HL-60 (cell line): ENCODE data around the gene KCNQ5.

ENCODE experiments used
- DNase-seq, 2 experiments: peaks; one replicate each; pipeline ENCODE4 v3.0.0-alpha.2; 2010 to 2020; ENCODE audit warnings: low read depth in 1 of 2, low spot score in 1 of 2
- H3K27ac ChIP-seq: fragments of 250-450 bp; sonication (Bioruptor Pico); replicated peaks from 2 replicates; pipeline ENCODE4 v1.5.1; 2020; ENCODE audit warnings: mild to moderate bottlenecking, moderate library complexity
- H3K27me3 ChIP-seq: fragments of 250-450 bp; sonication (Bioruptor Pico); 2 replicates; pipeline ENCODE4 v1.5.1; 2021; ENCODE audit warnings: mild to moderate bottlenecking, moderate library complexity; ENCODE audit not compliant: insufficient read depth, poor library complexity, severe bottlenecking
- H3K4me3 ChIP-seq: replicated peaks from 2 replicates; pipeline ENCODE4 v1.5.1; 2011; ENCODE audit warnings: mild to moderate bottlenecking, control low read depth, low read length; ENCODE audit not compliant: insufficient read depth
- GABPA ChIP-seq: IDR thresholded peaks from 2 replicates; pipeline ENCODE4 v1.6.1; 2012; ENCODE audit warnings: low read depth
- POLR2AphosphoS5 ChIP-seq: IDR thresholded peaks from 2 replicates; pipeline ENCODE4 v1.6.1; 2012; ENCODE audit warnings: low read depth
- SPI1 ChIP-seq: IDR thresholded peaks from 2 replicates; pipeline ENCODE4 v1.6.1; 2012; ENCODE audit warnings: low read depth, mild to moderate bottlenecking, borderline replicate concordance
- TF ChIP-seq, protein P1 (sequence below): IDR thresholded peaks from one replicate; pipeline ENCODE4 v1.5.1; 2011; ENCODE audit warnings: low read length, control low read depth, inconsistent platforms; ENCODE audit not compliant: insufficient read depth
- TF ChIP-seq, protein P2 (sequence below): IDR thresholded peaks from 2 replicates; pipeline ENCODE4 v1.6.1; 2012; ENCODE audit warnings: low read depth; ENCODE audit not compliant: insufficient replicate concordance

KCNQ5 gene

GRCh38 chr6:73123632-73124329 lies 501.9 kb downstream of the KCNQ5 start:
- no peaks in the 10 kb centered on the region for H3K27me3 ChIP-seq
- no peak overlapping the region for H3K4me3 ChIP-seq
- H3K27ac ChIP-seq: no peak overlapping the region
- TF ChIP-seq SPI1: no peak
- TF ChIP-seq GABPA: no peak
- TF ChIP-seq, protein P1, sequence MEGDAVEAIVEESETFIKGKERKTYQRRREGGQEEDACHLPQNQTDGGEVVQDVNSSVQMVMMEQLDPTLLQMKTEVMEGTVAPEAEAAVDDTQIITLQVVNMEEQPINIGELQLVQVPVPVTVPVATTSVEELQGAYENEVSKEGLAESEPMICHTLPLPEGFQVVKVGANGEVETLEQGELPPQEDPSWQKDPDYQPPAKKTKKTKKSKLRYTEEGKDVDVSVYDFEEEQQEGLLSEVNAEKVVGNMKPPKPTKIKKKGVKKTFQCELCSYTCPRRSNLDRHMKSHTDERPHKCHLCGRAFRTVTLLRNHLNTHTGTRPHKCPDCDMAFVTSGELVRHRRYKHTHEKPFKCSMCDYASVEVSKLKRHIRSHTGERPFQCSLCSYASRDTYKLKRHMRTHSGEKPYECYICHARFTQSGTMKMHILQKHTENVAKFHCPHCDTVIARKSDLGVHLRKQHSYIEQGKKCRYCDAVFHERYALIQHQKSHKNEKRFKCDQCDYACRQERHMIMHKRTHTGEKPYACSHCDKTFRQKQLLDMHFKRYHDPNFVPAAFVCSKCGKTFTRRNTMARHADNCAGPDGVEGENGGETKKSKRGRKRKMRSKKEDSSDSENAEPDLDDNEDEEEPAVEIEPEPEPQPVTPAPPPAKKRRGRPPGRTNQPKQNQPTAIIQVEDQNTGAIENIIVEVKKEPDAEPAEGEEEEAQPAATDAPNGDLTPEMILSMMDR: no peak
- TF ChIP-seq, protein P2, sequence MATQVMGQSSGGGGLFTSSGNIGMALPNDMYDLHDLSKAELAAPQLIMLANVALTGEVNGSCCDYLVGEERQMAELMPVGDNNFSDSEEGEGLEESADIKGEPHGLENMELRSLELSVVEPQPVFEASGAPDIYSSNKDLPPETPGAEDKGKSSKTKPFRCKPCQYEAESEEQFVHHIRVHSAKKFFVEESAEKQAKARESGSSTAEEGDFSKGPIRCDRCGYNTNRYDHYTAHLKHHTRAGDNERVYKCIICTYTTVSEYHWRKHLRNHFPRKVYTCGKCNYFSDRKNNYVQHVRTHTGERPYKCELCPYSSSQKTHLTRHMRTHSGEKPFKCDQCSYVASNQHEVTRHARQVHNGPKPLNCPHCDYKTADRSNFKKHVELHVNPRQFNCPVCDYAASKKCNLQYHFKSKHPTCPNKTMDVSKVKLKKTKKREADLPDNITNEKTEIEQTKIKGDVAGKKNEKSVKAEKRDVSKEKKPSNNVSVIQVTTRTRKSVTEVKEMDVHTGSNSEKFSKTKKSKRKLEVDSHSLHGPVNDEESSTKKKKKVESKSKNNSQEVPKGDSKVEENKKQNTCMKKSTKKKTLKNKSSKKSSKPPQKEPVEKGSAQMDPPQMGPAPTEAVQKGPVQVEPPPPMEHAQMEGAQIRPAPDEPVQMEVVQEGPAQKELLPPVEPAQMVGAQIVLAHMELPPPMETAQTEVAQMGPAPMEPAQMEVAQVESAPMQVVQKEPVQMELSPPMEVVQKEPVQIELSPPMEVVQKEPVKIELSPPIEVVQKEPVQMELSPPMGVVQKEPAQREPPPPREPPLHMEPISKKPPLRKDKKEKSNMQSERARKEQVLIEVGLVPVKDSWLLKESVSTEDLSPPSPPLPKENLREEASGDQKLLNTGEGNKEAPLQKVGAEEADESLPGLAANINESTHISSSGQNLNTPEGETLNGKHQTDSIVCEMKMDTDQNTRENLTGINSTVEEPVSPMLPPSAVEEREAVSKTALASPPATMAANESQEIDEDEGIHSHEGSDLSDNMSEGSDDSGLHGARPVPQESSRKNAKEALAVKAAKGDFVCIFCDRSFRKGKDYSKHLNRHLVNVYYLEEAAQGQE: no peak
- TF ChIP-seq POLR2AphosphoS5: no peak
- DNase-seq: no peak

- Histone ChIP-seq H3K4me3 (no peak overlapping the region), H3K27ac (no peak overlapping the region), H3K27me3 (no peaks in the 10 kb centered on the region)
- DNase-seq: peak; percentile 35 to 84
- TF ChIP-seq POLR2AphosphoS5: no peak
- TF ChIP-seq, protein P1: peak; percentile 98
Measured at GRCh38 chr6:73129653-73130443, 508.0 kb downstream of the KCNQ5 start.

GRCh38 chr6:73131706-73132105 lies 509.8 kb downstream of the KCNQ5 start:
- Histone ChIP-seq H3K4me3 (no peak overlapping the region), H3K27me3 (no peaks in the 10 kb centered on the region), H3K27ac (no peak overlapping the region)
- no peak for TF ChIP-seq POLR2AphosphoS5
- TF ChIP-seq GABPA: no peak
- TF ChIP-seq, protein P1: no peak
- TF ChIP-seq, protein P2: no peak
- no peak for TF ChIP-seq SPI1
- DNase-seq: no peak
